ENCODE data around the gene SNX5. TPM values are rescaled to one million over a fixed set of nuclear protein-coding genes. Genes with fewer than 3 reads are reported as not detected.

Gene SNX5
- total and polyA plus RNA-seq, 2 of the 13 experiments (the other 11 are each of a cell fraction or from before 2014, with no cell fraction given) = 664 to 1,040 TPM

GRCh38 chr20:17928633-17929311 is 39.8 kb downstream of the SNX5 start:
- BruUV-seq (replicated peaks) = no TSS peak
- ChIA-PET POLR2A (no interaction called here), CTCF (ENCODE audit: low intra/inter-chr PET ratio, low total read pairs) (no interaction called here)
- Histone ChIP-seq H4K20me1 (ENCODE audit: insufficient read depth, low read length) (no peaks in the 10 kb centered on the region), H3K4me3 (replicated peaks in 1 of 3; ENCODE audit: insufficient read depth in 1 of 3, low read depth in 2 of 3, low read length in 3 of 3) (no peak overlapping the region), H3K27me3 (ENCODE audit: control insufficient read depth in 1 of 2, insufficient read depth in 2 of 2, low read length in 2 of 2) (peaks cover 9 to 43% of the 10 kb centered on the region in 2 experiments; a peak in 4 of 5 replicates), H3K4me1 (ENCODE audit: insufficient read depth, low read length) (peaks cover 42% of the 10 kb centered on the region), H3K9me3 (ENCODE audit: low read length) (peaks cover 9% of the 10 kb centered on the region; the same call in 1 of the 2 replicates), H3K36me3 (replicated peaks in 1 of 2; ENCODE audit: control insufficient read depth in 1 of 2, insufficient read depth in 2 of 2, low read length in 2 of 2) (no peaks in the 10 kb centered on the region), H3K27ac (ENCODE audit: extremely low read length, insufficient read depth, low read length) (no peak overlapping the region), H3K4me2 (ENCODE audit: low read depth, low read length) (peak overlapping the region; percentile 0; the same call in 1 of the 2 replicates), H3K9ac (ENCODE audit: insufficient read depth, low read depth, low read length) (no peak overlapping the region), H3K79me2 (ENCODE audit: insufficient read depth, low read length) (no peaks in the 10 kb centered on the region), H2AFZ (ENCODE audit: low read length) (no peak overlapping the region)
- ATAC-seq = peak; percentile 5; the same call in 2 of the 3 replicates
- WGBS (ENCODE audit: low lambda C conversion rate) = 23% methylated on average over 19 of the region's 22 CpGs
- intact Hi-C loops (cut with micrococcal nuclease; ENCODE audit: unreplicated experiment) (no loop called here), in situ Hi-C loops (cut with HindIII; ENCODE audit: extremely low pct_ligation_motif_present, low pct_unique_long_range_greater_than_20kb) (no loop called here)
- no peak for FAIRE-seq
- TF ChIP-seq ZNF563 (CRISPR knock-in tag; IDR thresholded peaks at IDR 0.05) = no peak
- TF ChIP-seq CC2D1A (CRISPR knock-in tag; IDR thresholded peaks at IDR 0.05) = no peak
- peak; percentile 0 for TF ChIP-seq MED8 (CRISPR knock-in tag; IDR thresholded peaks at IDR 0.05; ENCODE audit: insufficient replicate concordance)
- peak; percentile 19; the same call in 1 of the 2 replicates for TF ChIP-seq ZNF687 (CRISPR knock-in tag; IDR thresholded peaks at IDR 0.05)
- peak; percentile 31; the same call in 1 of the 2 replicates for TF ChIP-seq UBTF (CRISPR knock-in tag; IDR thresholded peaks at IDR 0.05)
- 0 out of 2 replicates have a peak, but pooled peaks have one; percentile 28 for TF ChIP-seq ZBTB7B (CRISPR knock-in tag; IDR thresholded peaks at IDR 0.05)
- no peak for DNase-seq (ENCODE audit: low spot score)
